DMS 273 (cell line): Measurements from ENCODE around the gene PLTP.
"Not testable (repeated sequence)": the region's sequence is repeated elsewhere in the genome, so short reads cannot be mapped to it uniquely, and the experiment has no call there.

ENCODE experiments used
- DNase-seq: peaks from one replicate; lab custom pipeline; 2025; ENCODE audit not compliant: unreplicated experiment; lab: John Stamatoyannopoulos, UW

Gene PLTP, protein sequence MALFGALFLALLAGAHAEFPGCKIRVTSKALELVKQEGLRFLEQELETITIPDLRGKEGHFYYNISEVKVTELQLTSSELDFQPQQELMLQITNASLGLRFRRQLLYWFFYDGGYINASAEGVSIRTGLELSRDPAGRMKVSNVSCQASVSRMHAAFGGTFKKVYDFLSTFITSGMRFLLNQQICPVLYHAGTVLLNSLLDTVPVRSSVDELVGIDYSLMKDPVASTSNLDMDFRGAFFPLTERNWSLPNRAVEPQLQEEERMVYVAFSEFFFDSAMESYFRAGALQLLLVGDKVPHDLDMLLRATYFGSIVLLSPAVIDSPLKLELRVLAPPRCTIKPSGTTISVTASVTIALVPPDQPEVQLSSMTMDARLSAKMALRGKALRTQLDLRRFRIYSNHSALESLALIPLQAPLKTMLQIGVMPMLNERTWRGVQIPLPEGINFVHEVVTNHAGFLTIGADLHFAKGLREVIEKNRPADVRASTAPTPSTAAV

DNA sequence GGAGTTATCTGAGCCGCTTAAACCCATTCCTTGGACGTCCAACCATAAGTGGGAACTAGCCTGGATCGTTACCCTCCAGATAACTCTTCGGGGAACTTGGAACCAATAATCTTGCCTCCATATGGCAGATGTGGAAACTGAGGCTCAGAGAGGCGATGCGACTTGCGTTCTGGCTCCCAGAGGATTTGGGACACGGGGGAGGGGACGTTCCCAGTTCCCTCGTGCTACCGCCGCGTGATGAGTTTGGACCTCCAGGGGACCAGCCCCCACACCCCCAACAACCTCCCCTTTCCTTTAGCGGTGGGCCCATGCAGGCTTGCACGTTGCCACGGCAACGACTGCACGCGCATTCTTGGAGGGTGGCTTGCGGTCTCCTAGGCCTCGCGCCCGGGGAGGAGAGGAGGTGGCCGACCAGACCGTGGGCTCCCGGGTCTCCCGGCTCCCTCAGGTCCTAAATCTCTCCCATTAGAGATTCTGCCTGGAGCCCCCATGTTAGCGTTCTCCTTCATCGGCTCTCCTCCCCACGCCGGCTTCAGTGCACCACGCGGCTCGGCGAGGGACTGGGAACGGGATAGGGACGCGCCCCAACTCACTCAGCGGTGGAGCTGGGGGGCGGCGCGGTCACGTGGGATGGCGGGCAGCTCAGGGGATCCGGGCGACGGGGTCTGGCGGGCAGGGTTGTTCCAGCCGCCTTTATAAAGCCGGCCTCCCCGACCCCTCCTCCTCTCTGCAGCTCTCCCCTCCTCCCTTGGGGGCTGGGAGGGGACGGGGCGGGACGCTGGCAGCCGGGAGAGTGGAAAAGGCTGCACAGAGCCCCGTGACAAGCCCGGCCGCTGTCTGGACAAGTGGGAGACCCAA lies at the start of gene PLTP:
Gene PLTP, minus strand, starts transcription at position 670 of the 858 bp plus-strand sequence. CDS start 703 bp downstream, outside the sequence.
- peak; percentile 82 for DNase-seq

DNA sequence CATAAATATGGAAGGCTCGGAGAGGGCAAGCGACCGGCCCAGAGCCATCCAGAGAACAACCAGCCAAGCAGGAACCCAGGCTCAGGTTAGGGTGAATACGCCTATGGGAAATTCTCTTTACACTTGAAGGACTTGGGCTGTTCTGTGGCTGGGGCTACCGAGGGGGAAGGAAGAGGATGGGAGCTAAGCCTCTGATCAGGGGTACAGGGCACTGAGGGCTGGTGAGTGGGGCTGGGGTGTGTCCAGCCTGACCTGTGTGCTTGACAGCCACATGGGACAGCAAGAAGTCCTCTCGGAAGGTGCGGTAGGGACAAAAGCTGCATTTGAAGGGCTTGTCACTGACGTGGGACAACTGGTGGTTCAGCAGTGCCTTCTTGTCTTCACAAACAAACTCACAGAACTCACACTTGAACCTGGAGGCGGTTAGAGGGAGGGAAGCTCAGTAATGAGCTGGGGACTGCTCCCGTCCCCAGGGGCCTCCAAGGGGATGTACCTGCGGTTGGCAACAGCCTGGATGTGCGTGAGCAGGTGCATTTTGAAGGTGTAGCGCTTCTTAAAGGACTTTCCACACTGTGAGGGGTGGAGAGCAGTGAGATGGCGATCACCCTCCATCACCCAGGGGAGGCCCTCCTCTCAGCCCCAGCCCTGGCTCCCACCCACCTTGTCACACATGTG lies 48.1 kb upstream of the PLTP start:
- no peak for DNase-seq

DNA sequence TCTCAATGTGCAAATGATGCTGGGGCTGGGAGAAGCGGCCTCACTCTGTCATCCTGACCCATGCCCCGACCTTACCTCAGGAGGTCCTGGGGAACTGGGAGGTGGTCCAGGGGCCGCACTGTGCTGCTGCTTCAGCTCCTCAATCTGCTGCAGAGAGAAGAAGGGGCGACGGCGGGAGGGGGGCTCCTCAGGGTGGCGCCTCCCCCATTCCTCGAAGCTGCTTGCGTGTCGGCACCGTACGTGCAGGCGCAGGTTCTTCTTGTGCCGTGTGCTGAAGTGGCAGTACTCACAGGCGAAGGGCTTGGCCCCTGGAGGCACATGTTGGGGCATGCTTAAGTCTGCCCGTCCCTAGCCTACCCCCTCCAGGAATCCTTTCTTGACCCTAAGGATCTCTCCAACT lies 47.2 kb upstream of the PLTP start:
- no peak for DNase-seq

DNA sequence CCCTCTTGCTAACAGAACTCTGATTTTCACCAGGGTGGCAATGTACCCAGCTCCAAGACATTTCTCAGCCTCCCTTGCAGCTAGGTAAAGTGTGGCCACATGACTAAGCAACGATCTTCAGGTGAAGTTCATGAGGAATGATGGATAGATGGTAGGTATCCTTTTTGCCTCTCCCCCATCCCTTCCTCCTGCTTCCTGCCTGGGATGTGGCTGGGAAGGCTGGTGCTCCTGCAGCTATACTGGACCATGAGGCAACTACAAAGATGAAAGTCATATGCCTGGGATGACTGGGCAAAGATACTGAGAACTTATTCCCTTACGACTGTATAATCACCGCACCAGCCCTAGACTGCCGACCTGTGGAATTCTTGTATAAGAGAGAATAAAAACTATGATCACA lies 46.6 kb upstream of the PLTP start:
- no peak for DNase-seq

DNA sequence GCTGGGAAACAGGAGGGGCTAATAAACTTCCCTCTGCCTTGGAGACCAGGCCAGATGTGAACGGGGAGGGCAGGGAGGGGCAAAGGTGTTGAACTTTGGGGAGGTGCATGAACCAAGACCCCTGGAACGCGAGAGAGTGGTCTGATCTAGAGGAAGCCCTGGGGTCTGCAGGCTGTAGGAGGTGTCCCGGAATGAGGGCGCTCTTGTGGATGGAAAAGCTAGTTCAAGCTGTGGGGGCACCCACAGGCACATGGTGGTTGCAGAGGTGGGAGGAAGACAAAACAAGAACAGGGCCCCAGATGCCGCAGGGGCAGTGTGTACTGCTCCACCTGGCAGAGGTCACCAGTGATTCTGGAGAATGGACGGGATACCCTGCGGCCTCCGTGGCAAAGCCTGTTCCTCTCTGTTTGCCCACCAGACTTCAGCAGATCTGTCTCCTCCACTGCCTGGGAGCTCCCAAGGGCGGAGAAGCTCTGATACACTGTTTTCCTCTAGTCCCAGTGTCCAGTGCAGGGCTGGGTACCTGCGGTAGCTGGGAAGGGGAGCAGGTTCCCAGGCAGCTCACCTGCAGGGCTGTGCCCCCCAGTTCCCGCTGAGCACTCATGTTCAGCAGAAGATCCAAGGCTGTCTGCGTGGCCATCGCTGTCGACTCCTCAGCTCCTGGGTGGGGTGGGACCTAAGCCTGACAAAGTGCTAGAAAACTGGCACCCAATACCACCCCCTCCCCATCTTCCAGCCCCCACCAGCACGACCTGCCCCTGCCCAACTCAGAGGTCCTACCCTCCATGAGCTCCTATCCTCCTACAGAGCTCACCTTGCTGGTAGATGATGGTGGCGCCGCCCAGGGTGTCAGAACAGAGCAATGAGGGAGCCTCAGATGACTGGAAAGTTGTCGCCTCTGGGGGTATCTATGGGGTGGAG lies 45.3 kb upstream of the PLTP start:
- DNase-seq = no peak

DNA sequence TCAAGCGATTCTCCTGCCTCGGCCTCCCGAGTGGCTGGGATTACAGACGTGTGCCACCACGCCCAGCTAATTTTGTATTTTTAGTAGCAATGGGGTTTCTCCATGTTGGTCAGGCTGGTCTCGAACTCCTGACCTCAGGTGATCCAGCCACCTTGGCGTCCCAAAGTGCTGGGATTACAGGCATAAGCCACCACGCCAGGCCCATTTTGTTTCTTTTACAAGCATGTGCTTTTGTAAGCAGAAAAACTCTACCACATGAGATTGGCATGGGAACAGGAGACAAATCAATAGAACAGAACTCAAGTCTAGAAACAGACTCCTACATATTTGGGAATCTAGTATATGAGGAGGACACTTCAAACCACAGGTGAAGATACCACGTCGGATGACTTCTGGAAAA lies 44.4 kb upstream of the PLTP start:
- not testable (repeated sequence) for DNase-seq

DNA sequence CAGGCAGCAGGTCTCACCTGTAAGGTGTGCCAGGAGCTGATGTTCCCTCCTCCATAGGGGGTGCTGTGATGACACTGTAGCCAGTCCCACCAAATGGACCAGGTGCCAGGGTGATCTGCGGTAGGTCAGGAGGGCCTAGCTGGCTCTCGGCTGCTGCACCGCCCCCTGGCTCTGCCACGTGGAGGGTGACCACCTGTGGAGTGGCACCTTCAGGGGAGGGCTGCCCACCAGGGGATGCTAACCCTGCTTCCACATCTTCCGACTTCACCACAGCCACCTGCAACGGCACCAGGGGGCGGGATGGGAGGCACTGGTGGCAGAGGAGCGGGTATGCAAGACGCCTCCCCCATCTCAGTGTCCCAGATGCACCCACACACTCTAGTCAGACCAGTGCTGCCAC lies 41.7 kb upstream of the PLTP start:
- no peak for DNase-seq

DNA sequence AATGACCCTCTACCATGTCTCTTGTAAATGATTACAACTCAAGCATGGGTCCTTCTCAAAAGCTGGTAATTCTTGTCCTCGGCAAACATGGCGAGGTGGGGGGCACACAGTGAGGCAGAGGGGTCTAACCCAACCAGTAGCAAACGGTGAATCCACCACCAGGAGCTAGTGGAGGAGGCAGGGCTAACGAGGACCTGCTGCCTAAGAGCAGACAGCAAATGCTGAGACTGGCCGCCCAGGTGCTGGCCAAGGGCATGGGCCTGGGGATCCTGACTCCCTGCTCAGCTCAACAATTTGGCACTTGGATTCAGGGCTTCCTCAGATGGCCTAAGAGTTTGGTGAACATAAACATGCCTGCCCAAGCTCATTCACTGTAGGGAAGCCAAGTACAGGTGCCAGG lies 40.9 kb upstream of the PLTP start:
- DNase-seq = no peak

DNA sequence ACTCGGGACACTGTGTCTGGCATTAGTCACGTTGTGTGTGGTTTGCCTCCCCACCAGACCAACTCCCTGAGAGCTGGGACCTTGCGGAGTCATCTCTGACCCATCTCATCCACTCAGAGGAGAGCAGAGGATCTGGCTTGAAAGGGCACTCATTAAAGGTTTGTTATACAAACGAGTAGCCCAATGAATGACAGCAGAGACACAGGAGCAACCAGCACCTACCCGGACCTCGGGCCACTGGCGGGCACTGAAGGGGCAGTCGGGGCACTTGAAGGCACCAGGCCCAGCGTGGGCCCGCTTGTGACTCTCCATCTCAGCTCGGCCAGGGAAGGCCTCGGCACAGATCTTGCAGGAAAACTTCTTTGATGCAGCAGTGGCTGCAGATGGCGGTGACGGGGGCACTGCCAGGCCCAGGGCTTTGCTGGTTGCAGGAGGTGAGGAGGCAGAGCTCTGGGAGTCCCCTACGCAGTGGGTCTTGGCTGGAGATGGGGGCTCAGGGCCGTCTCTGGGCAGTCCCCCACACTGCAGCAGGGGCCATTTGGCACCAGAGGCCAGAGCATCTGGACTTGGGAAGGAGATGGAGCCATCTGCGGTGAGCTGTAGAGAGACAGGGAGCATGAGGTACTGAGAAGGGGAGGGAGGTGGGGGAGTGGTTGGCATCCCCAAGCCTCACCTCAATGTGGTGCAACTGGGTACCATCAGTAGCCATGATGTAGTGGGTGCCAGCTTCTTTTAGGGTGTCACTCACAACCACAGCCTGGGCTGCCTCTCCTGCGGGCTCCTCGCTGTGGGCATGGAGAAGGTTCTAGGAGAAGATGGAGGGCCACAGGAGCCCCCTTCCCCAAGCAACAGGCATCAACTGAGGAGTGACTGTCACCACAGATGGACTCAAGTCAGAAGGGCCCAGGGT lies 40.2 kb upstream of the PLTP start:
- no peak for DNase-seq

DNA sequence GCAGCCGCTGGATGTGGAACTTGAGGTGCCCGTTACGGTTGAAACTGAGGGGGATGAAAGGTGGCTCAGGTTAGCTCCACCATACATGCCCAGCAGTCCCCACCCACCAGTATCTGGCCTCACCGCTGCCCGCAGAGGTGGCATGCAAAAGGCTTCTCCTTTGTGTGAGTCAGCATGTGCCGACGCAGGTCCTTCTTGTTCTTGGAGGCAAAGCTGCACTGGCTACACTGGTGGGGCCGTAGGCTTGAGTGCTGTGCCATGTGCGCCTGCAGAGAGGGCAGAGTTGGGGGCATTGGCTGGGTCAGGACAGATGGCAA lies 38.3 kb upstream of the PLTP start:
- no peak for DNase-seq

DNA sequence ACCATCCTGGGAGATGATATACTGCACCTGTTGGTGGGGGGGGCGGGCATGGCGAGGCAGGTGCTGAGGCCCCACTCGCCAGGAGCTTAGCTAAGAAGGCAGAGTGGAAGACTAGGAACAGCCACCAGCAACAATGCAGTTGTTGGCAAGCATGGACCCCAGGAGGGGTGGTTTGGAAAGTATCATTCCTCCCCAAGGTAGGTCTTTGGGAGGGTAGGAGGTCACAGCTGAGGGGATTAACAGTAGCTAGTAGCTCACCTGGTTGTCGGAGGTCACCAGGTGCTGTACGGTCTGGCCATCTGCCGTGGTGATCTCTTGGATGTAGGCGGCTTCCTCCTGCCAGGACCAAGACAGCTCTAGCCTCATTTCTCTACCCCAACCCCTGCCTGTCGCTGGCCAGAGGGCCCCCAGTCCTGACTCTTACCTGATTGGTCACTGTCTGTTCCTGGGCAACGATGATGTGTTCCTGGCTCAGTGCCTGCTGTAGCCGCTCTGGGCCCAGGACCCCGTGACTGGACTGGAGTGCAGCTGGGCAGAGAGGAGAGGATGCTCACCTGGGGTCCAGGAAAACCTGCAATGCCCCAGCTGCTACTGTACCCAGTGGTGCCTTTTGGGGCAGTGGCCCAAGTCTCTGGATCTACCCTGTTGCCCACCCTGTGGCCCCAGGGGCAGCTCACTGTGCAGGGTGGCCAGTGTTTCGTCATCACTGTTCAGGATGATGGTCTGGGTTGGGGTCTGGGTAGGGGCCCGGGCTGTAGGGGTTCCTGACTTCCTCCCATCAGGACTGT lies 37.8 kb upstream of the PLTP start:
- no peak for DNase-seq

DNA sequence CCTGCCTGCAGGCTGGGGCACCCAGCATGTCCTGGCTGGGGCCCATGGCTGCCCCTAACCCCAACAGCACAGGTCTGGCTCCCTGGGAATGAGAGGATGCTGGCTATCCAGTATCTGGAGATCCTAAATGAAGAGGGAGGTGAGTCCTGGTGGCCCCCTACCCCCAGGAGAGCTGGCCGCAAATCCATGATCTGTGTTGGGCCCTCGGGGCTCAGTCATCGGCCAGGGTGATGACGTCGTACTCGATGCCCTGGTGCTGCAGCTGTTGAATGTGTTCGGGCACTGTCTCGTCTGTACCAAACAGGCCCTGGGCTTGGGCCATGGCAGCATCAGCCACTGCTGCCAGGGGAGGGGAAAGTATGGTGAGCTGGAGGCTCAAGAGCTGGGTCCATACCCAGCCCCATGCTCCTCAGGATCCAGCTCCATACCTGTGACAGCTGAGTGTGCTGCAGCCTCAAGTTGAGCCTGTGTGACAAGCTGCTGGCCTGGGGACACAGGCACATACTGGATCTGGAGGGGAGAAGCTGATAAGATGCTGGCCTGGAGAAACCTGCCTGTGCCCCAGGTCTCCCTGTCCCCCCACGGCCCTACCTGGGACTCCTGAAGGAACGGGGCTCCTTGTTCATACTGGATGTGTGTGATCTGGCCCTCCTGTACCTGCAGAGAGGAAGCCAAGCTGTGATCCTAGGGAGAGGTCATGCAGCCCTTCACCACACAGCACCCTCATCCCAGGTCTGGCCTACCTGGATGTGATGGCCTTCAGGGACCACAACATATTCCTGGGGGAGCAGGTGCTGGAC lies 37.0 kb upstream of the PLTP start:
- DNase-seq = no peak

DNA sequence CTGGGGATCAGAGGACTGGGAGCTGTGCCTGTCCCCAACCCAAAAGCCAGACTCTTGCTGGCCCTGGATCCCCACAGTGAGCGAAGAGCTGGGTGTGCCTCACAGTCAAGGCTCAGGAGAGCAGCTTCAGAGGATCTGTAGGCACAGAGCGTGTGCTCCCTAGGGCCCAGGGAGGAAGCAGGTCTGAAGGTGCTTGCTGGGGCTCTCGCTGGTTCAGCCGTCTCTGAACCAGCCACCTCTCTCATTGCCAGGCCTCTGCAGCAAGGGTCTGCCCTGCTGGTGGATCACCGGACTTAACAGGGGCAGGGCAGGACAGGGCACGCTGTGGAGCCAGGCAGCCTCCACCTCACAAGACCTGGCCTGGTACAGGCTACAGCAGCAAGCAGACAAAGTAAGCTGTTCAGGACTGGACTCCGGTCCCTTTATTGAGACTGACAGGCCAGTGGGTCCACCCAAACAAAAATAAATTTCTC lies 36.3 kb upstream of the PLTP start:
- DNase-seq = no peak

DNA sequence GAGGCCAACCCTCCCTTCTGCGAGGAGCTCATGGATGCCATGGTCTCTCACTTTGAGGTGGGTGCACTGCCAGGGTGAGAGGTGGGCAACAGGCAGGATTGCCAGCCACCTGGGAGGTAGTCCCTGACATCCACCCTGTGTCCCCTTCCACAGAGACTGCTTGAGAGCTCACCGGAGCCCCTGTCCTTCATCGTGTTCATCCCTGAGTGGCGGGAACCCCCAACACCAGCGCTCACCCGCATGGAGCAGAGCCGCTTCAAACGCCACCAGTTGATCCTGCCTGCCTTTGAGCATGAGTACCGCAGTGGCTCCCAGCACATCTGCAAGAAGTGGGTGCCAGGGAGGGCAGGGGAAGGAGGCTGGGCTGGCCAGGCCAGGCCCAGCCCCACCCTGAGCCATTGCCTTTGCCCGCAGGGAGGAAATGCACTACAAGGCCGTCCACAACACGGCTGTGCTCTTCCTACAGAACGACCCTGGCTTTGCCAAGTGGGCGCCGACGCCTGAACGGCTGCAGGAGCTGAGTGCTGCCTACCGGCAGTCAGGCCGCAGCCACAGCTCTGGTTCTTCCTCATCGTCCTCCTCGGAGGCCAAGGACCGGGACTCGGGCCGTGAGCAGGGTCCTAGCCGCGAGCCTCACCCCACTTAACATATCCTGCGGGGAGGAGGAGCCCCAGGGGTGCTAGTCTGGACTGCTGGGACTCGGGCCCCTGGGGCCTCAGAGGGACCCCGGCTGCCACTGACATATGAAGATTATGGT lies 35.3 kb upstream of the PLTP start:
- DNase-seq = no peak

DNA sequence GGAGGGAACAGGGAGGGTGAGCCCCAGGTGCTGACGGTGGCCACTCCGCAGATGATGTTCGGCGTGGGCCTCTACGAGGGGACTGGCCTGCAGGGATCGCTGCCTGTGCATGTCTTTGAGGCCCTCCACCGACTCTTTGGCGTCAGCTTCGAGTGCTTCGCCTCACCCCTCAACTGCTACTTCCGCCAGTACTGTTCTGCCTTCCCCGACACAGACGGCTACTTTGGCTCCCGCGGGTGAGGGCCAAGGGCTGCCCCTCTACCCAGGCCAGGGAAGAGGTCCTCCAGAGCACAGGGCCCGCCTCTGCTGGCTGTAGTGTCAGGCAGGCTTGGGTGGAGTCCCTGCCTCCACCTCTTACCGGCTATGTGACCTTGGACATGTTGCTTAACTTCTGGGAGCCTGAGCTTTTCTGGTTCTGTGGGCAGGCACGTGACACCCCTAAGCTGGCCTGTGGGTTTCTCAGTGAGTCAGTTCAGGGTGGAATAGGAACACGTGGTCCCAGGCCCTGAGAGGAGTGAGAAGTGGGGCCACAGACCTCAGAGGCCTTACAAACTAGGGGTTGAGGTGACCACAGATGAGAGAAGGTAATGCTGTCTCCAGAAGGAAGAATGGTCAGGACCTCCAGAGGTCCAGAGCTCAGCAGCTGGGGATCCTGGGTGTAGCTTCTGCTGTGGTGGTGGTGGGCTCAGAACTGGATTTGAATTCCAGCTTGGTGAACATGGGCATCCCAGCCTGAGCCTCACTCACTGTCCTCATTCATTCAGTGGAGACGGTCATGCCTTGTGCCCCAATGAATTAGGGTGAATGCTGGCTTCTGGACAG lies 34.4 kb upstream of the PLTP start:
- DNase-seq = no peak

DNA sequence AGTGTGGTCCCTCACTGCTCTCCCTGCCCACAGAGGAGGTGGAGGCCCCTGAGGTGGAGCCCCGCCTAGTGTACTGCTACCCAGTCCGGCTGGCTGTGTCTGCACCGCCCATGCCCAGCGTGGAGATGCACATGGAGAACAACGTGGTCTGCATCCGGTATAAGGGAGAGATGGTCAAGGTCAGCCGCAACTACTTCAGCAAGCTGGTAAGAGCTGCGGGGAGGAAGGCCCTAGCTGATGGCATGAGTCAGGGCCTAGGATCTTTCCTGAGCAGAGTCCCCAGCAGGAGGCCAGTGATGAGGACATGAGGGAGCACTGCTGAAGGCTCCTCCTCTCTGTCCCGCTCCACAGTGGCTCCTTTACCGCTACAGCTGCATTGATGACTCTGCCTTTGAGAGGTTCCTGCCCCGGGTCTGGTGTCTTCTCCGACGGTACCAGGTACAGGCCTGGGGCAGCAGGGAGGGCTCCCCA lies 33.8 kb upstream of the PLTP start:
- DNase-seq = no peak
